ENCODE results near the gene DDX31.

DNA sequence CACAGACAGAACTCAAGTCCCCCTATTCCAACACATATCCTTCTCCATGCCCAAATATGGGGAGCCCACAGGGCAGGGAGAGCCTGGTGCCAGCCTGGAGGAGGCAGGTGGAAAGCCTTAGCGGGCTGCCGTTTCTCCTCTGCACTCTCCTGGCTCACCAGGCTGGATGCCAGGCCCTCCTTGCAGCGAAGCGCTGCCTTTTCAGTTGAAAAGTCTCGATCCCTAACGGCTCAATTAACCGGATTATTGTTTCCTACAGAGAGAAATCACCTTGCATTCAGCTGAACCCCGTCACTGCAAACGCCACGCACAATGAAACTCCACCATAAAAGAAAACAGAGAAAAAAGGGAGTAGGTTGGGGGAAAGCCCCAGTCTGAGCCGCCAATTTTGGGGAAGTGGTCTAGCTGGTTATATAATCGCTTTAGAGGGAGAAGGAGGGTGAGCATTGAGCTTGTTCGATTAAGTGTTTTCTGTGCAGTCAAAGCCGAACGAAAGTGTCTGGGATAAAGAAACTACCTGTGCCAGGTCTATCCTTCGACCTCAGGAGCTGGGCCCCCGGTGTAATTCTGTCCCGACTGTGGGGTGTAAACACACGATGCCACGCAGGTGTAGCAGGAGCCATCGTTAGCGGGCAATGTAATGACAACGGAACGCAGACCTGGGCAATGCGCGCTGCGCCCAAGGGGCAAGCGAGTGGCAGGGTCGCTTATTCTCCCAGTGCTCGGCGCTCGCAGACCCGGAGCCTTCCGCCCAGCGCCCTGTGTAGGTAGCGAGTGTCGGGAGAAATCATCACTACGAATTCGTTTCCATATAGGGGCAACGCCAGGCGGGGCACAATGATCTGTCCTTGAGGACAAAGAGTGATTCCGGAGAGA, 83.6 kb downstream of the DDX31 start:
- TF ChIP-seq, protein P1, sequence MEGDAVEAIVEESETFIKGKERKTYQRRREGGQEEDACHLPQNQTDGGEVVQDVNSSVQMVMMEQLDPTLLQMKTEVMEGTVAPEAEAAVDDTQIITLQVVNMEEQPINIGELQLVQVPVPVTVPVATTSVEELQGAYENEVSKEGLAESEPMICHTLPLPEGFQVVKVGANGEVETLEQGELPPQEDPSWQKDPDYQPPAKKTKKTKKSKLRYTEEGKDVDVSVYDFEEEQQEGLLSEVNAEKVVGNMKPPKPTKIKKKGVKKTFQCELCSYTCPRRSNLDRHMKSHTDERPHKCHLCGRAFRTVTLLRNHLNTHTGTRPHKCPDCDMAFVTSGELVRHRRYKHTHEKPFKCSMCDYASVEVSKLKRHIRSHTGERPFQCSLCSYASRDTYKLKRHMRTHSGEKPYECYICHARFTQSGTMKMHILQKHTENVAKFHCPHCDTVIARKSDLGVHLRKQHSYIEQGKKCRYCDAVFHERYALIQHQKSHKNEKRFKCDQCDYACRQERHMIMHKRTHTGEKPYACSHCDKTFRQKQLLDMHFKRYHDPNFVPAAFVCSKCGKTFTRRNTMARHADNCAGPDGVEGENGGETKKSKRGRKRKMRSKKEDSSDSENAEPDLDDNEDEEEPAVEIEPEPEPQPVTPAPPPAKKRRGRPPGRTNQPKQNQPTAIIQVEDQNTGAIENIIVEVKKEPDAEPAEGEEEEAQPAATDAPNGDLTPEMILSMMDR (IDR thresholded peaks at IDR 0.05; ENCODE audit: low read depth, low read length, poor library complexity, severe bottlenecking) = no peak
- TF ChIP-seq EZH2phosphoT487 (IDR thresholded peaks at IDR 0.05; ENCODE audit: borderline replicate concordance, low read length) = no peak

Data from DOHH2 (cell line).